DND-41 (cell line): ENCODE measurements around the gene PID1.

Experiments
- ATAC-seq: fragments of 200-7000 bp; cut with Tn5 transposase; 3 replicates; pipeline ENCODE4 v1.9.1; 2021; ENCODE audit warnings: low read depth; ENCODE audit not compliant: insufficient read depth
- DNase-seq: peaks from one replicate; pipeline ENCODE4 v3.0.0-alpha.2; 2020
- H2AFZ ChIP-seq: 2 replicates; pipeline ENCODE4 v1.6.0; 2012; ENCODE audit warnings: low read depth, low read length
- H3K27ac ChIP-seq: 2 replicates; pipeline ENCODE4 v1.5.1; 2012; ENCODE audit warnings: low read length, inconsistent platforms
- H3K27me3 ChIP-seq: fragments of 200-600 bp; sonication (generic); 2 replicates; pipeline ENCODE4 v1.6.0; 2012; ENCODE audit warnings: low read length, mild to moderate bottlenecking, inconsistent platforms; ENCODE audit not compliant: insufficient read depth, poor library complexity
- H3K36me3 ChIP-seq: 2 replicates; pipeline ENCODE4 v1.5.1; 2012; ENCODE audit warnings: low read length, inconsistent platforms; ENCODE audit not compliant: insufficient read depth
- H3K4me1 ChIP-seq: 2 replicates; pipeline ENCODE4 v1.5.1; 2012; ENCODE audit warnings: mild to moderate bottlenecking, low read length; ENCODE audit not compliant: insufficient read depth
- H3K4me2 ChIP-seq: 2 replicates; pipeline ENCODE4 v1.6.0; 2012; ENCODE audit warnings: mild to moderate bottlenecking, moderate library complexity, low read length, inconsistent platforms; ENCODE audit not compliant: insufficient read depth
- H3K4me3 ChIP-seq, 2 experiments: fragments of 200-600 bp in 1 of 2; shearing (Covaris generic) in 1 of 2; 2 replicates each; pipeline ENCODE4 v1.5.1; 2012 to 2016; ENCODE audit warnings: inconsistent platforms in 2 of 2, low read length in 2 of 2, mild to moderate bottlenecking in 2 of 2, low read depth in 1 of 2, moderate library complexity in 1 of 2
- H3K79me2 ChIP-seq: 2 replicates; pipeline ENCODE4 v1.6.0; 2012; ENCODE audit warnings: low read length, inconsistent platforms; ENCODE audit not compliant: insufficient read depth
- H3K9ac ChIP-seq: 2 replicates; pipeline ENCODE4 v1.6.0; 2012; ENCODE audit warnings: low read depth, mild to moderate bottlenecking, inconsistent platforms, low read length, moderate library complexity
- H3K9me3 ChIP-seq: 2 replicates; pipeline ENCODE4 v1.5.1; 2012; ENCODE audit warnings: low read length, moderate library complexity, mild to moderate bottlenecking, inconsistent platforms; ENCODE audit not compliant: insufficient read depth, severe bottlenecking
- H4K20me1 ChIP-seq: 2 replicates; pipeline ENCODE4 v1.6.0; 2012; ENCODE audit warnings: low read length; ENCODE audit not compliant: insufficient read depth
- EZH2 ChIP-seq: IDR thresholded peaks from 3 replicates; pipeline ENCODE4 v1.6.1; 2012; ENCODE audit warnings: borderline replicate concordance, low read depth, mild to moderate bottlenecking, moderate library complexity, low read length, inconsistent platforms; ENCODE audit not compliant: severe bottlenecking
- TF ChIP-seq, protein P1 (sequence below): IDR thresholded peaks from 2 replicates; pipeline ENCODE4 v1.5.1; 2012; ENCODE audit warnings: borderline replicate concordance, low read length, moderate library complexity, mild to moderate bottlenecking; ENCODE audit not compliant: poor library complexity, severe bottlenecking; ENCODE audit errors: extremely low read depth

PID1 gene

DNA sequence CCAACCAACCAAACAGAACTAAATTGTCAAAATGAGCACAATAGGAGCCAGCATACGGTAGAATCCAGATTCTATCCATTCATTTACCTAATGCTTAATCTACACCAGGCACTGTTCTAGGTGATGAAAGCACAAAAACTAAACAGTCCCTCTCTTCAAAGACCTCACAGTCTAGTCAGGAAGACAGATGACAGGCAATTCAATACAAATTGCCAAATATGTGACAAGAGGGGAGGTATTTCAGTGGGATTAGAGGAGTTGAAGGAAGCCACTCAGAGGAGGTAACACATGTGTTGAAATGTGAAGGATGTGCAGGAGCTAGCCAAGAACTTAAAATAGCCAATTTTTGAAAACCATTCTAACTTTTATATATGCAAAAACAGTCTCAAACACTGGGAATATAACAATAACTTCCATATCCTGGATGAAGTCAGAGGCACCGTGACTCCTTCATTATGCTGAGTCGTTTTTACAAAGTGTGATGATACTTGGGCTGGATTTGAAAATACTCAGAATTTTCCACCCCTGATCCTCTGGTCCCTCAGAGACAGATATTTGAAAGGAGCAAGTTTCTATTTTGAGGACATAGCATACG, 204.9 kb downstream of the PID1 start:
- no peaks in the 10 kb centered on the region for H3K36me3 ChIP-seq
- no peak for TF ChIP-seq EZH2
- TF ChIP-seq, protein P1, sequence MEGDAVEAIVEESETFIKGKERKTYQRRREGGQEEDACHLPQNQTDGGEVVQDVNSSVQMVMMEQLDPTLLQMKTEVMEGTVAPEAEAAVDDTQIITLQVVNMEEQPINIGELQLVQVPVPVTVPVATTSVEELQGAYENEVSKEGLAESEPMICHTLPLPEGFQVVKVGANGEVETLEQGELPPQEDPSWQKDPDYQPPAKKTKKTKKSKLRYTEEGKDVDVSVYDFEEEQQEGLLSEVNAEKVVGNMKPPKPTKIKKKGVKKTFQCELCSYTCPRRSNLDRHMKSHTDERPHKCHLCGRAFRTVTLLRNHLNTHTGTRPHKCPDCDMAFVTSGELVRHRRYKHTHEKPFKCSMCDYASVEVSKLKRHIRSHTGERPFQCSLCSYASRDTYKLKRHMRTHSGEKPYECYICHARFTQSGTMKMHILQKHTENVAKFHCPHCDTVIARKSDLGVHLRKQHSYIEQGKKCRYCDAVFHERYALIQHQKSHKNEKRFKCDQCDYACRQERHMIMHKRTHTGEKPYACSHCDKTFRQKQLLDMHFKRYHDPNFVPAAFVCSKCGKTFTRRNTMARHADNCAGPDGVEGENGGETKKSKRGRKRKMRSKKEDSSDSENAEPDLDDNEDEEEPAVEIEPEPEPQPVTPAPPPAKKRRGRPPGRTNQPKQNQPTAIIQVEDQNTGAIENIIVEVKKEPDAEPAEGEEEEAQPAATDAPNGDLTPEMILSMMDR: no peak
- no peak overlapping the region for H2AFZ ChIP-seq
- no peak overlapping the region for H3K4me3 ChIP-seq
- H3K9me3 ChIP-seq: no peaks in the 10 kb centered on the region
- no peak for ATAC-seq
- DNase-seq: no peak
- no peak overlapping the region for H3K27ac ChIP-seq
- H4K20me1 ChIP-seq: no peaks in the 10 kb centered on the region
- no peaks in the 10 kb centered on the region for H3K27me3 ChIP-seq
- no peaks in the 10 kb centered on the region for H3K4me1 ChIP-seq
- no peak overlapping the region for H3K9ac ChIP-seq
- H3K4me2 ChIP-seq: no peak overlapping the region
- no peaks in the 10 kb centered on the region for H3K79me2 ChIP-seq

- Histone ChIP-seq H3K4me1 (no peaks in the 10 kb centered on the region), H3K79me2 (no peaks in the 10 kb centered on the region), H3K27ac (no peak overlapping the region), H3K9me3 (no peaks in the 10 kb centered on the region), H3K27me3 (no peaks in the 10 kb centered on the region), H4K20me1 (no peaks in the 10 kb centered on the region), H3K9ac (no peak overlapping the region), H3K36me3 (no peaks in the 10 kb centered on the region), H2AFZ (no peak overlapping the region), H3K4me2 (no peak overlapping the region), H3K4me3 (no peak overlapping the region)
- ATAC-seq (no peak), DNase-seq (no peak)
- TF ChIP-seq, protein P1: no peak
- no peak for TF ChIP-seq EZH2
Measured at GRCh38 chr2:229064749-229065148, 206.3 kb downstream of the PID1 start.

DNA sequence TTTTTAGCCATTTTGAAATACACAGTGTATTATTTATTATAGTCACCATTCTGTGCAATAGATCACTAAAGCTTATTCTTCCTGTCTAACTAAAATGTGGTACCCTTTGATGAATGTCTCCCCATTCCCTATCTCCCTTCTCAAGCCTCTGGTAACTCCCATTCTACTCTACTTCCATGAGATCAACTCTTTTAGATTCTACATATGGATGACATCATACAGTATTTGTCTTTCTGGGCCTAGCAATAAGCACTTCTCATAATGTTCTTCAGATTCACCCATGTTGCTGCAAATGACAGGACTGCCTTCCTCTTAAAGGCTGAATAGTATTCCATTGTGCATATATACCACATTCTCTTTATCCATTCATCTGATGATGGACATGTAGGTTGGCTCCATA, 210.9 kb downstream of the PID1 start:
- Histone ChIP-seq H4K20me1 (no peaks in the 10 kb centered on the region), H3K4me1 (no peaks in the 10 kb centered on the region), H2AFZ (no peak overlapping the region), H3K9ac (no peak overlapping the region), H3K79me2 (no peaks in the 10 kb centered on the region), H3K27ac (no peak overlapping the region), H3K27me3 (no peaks in the 10 kb centered on the region), H3K9me3 (no peaks in the 10 kb centered on the region), H3K4me3 (no peak overlapping the region), H3K4me2 (no peak overlapping the region), H3K36me3 (no peaks in the 10 kb centered on the region)
- no peak for ATAC-seq
- TF ChIP-seq, protein P1: no peak
- TF ChIP-seq EZH2: no peak
- DNase-seq: no peak
